HepG2 (cell line): ENCODE data around the gene BUD23. TPM values are rescaled to one million over a fixed set of nuclear protein-coding genes. Genes with fewer than 3 reads are reported as not detected.

Experiments used
- ATAC-seq: fragments of 200-7000 bp; cut with Tn5 transposase; 3 replicates; pipeline ENCODE4 v1.9.1; 2020; ENCODE audit warnings: mild to moderate bottlenecking, moderate library complexity
- BruUV-seq: library from RNA; stranded (reverse); fragments of 400-500 nt; replicated peaks from 2 replicates; lab custom pipeline; 2021; lab: Mats Ljungman, UMichigan
- CTCF ChIA-PET: fragments of 300-600 bp; formaldehyde crosslinking; extraction: SDS; loops from one replicate; lab custom pipeline; 2021; ENCODE audit warnings: low total read pairs, inconsistent platforms, low intra/inter-chr PET ratio; lab: Yijun Ruan, JAX
- POLR2A ChIA-PET: fragments of 350-600 bp; sonication (Branson Sonifier 250); formaldehyde crosslinking; loops from one replicate; lab custom pipeline; 2020; ENCODE audit warnings: antibody characterized with exemption, inconsistent platforms; lab: Yijun Ruan, JAX
- DNase-seq: peaks from one replicate; pipeline ENCODE4 v3.0.0-alpha.2; 2015; ENCODE audit warnings: low spot score
- FAIRE-seq: peaks from 3 replicates; lab custom pipeline; 2011; peaks lifted over from hg19 to GRCh38; lab: Jason Lieb, UNC
- H2AFZ ChIP-seq: one replicate; pipeline ENCODE4 v1.6.1; 2011; ENCODE audit warnings: low read length, inconsistent platforms
- H3K27ac ChIP-seq: fragments of 300-600 bp; 3 replicates; pipeline ENCODE4 v1.8.0; 2011; ENCODE audit warnings: mixed run types, mild to moderate bottlenecking, mixed read lengths, low read length, inconsistent platforms; ENCODE audit not compliant: insufficient read depth; ENCODE audit errors: extremely low read length
- H3K27me3 ChIP-seq, 2 experiments: fragments of 200-600 bp in 1 of 2; 2 replicates in 1 of 2; 3 replicates in 1 of 2; pipeline versions ENCODE4 v1.6.0 to v1.8.0; 2011; ENCODE audit warnings: low read length in 2 of 2, mild to moderate bottlenecking in 2 of 2, moderate library complexity in 2 of 2, inconsistent platforms in 1 of 2; ENCODE audit not compliant: insufficient read depth in 2 of 2, control insufficient read depth in 1 of 2
- H3K36me3 ChIP-seq, 2 experiments: fragments of 200-600 bp in 1 of 2; replicated peaks in 1 of 2; 2 replicates in 1 of 2; 3 replicates in 1 of 2; pipeline versions ENCODE4 v1.5.1 to v1.8.0; 2011; ENCODE audit warnings: low read length in 2 of 2, inconsistent platforms in 1 of 2; ENCODE audit not compliant: insufficient read depth in 2 of 2, control insufficient read depth in 1 of 2
- H3K4me1 ChIP-seq: 2 replicates; pipeline ENCODE4 v1.5.1; 2012; ENCODE audit warnings: low read length, inconsistent platforms; ENCODE audit not compliant: insufficient read depth
- H3K4me2 ChIP-seq: 2 replicates; pipeline ENCODE4 v1.6.0; 2011; ENCODE audit warnings: low read depth, low read length, inconsistent platforms
- H3K4me3 ChIP-seq, 3 experiments: fragments of 200-600 bp in 1 of 3; sonication (generic), shearing (Covaris generic) in 1 of 3; replicated peaks in 1 of 3; 2 replicates each; pipeline ENCODE4 v1.5.1; 2011 to 2016; ENCODE audit warnings: low read length in 3 of 3, inconsistent platforms in 2 of 3, low read depth in 2 of 3, mild to moderate bottlenecking in 2 of 3, control low read depth in 1 of 3, mixed read lengths in 1 of 3; ENCODE audit not compliant: insufficient read depth in 1 of 3
- H3K79me2 ChIP-seq: one replicate; pipeline ENCODE4 v1.6.1; 2011; ENCODE audit warnings: low read length, inconsistent platforms; ENCODE audit not compliant: insufficient read depth
- H3K9ac ChIP-seq: 2 replicates; pipeline ENCODE4 v1.6.0; 2011; ENCODE audit warnings: mild to moderate bottlenecking, low read depth, low read length, inconsistent platforms; ENCODE audit not compliant: insufficient read depth
- H3K9me3 ChIP-seq: 2 replicates; pipeline ENCODE4 v1.5.1; 2012; ENCODE audit warnings: mild to moderate bottlenecking, low read length
- H4K20me1 ChIP-seq: 2 replicates; pipeline ENCODE4 v1.6.0; 2011; ENCODE audit warnings: inconsistent platforms, mild to moderate bottlenecking, low read length, moderate library complexity; ENCODE audit not compliant: insufficient read depth
- ETV6 ChIP-seq: sonication (generic); formaldehyde crosslinking; conservative IDR thresholded peaks from 2 replicates; pipeline ENCODE4 v1.4.0; 2020; ENCODE audit warnings: missing genetic modification reagents
- HMG20B ChIP-seq: conservative IDR thresholded peaks from 2 replicates; pipeline ENCODE4 v1.6.1; 2016; ENCODE audit warnings: missing genetic modification reagents, missing compliant biosample characterization
- KDM2A ChIP-seq: sonication (generic); formaldehyde crosslinking; IDR thresholded peaks from 2 replicates; pipeline ENCODE4 v1.4.0; 2020; ENCODE audit warnings: low read depth, missing genetic modification reagents, borderline replicate concordance
- TBP ChIP-seq: sonication (generic); formaldehyde crosslinking; IDR thresholded peaks from 2 replicates; pipeline ENCODE4 v1.5.0; 2020; ENCODE audit warnings: missing genetic modification reagents
- ZNF282 ChIP-seq: fragments of 450-650 bp; IDR thresholded peaks from 2 replicates; pipeline ENCODE4 v1.6.1; 2018; ENCODE audit not compliant: partially characterized antibody
- ZNF337 ChIP-seq: sonication (generic); formaldehyde crosslinking; IDR thresholded peaks from 2 replicates; pipeline ENCODE4 v1.5.1; 2020; ENCODE audit warnings: missing genetic modification reagents, low read depth, mild to moderate bottlenecking, borderline replicate concordance
- WGBS: methylation state at CpG from one replicate; pipeline ENCODE4 v1.1.6; 2017; ENCODE audit warnings: low lambda C conversion rate; 5-methylcytosine and 5-hydroxymethylcytosine counted together
- in situ Hi-C: cut with HindIII; loops from 2 replicates; pipeline ENCODE4 v1.10.0; 2017; ENCODE audit warnings: low pct_unique_long_range_greater_than_20kb; ENCODE audit not compliant: extremely low pct_ligation_motif_present
- intact Hi-C: fragments of 100-400 bp; cut with micrococcal nuclease; formaldehyde crosslinking; loops from one replicate; pipeline ENCODE4 v1.10.0; 2022; ENCODE audit not compliant: unreplicated experiment
- polyA plus RNA-seq, 8 experiments: library from polyadenylated mRNA; depleted of rRNA in 3 of 8; stranded (reverse) in 7 of 8; unstranded in 1 of 8; fragments of >200 nt; fragmentation: Illumina TruSeq in 4 of 8; extraction: Trizol in 4 of 8; gene quantifications; 2 replicates each; pipeline versions ENCODE4 v1.2.1 to v1.2.3, GENCODE V29; 2011 to 2016; ENCODE audit warnings: low read depth in 4 of 8, missing spikeins in 1 of 8, mixed read lengths in 1 of 8; ENCODE audit not compliant: insufficient read depth in 1 of 8
- total RNA-seq, 5 experiments: library from RNA; depleted of rRNA; stranded (reverse); fragments of >200 nt; fragmentation: Illumina TruSeq; extraction: Trizol; gene quantifications; 2 replicates each; pipeline ENCODE4 v1.2.3, GENCODE V29; 2016; ENCODE audit warnings: low read depth in 1 of 5
- TF ChIP-seq, protein P1 (sequence below): sonication (generic); formaldehyde crosslinking; conservative IDR thresholded peaks from 2 replicates; pipeline ENCODE4 v1.4.0; 2020; ENCODE audit warnings: mild to moderate bottlenecking, missing genetic modification reagents, moderate library complexity
- TF ChIP-seq, protein P2 (sequence below): sonication (generic); formaldehyde crosslinking; IDR thresholded peaks from 2 replicates; pipeline ENCODE4 v1.4.0; 2020; ENCODE audit warnings: missing genetic modification reagents
- TF ChIP-seq, protein P3 (sequence below): sonication (generic); formaldehyde crosslinking; IDR thresholded peaks from 2 replicates; pipeline ENCODE4 v1.5.0; 2020; ENCODE audit warnings: missing genetic modification reagents

Gene BUD23
- total and polyA plus RNA-seq, 2 of the 13 experiments (the other 11 are each of a cell fraction or from before 2014, with no cell fraction given): 47.5 to 54.5 TPM

GRCh38 chr7:73681031-73681430, 2.4 kb upstream of the BUD23 start:
- CTCF ChIA-PET: no interaction called here

More at GRCh38 chr7:73681031-73681430, 2.4 kb upstream of the BUD23 start:
- Histone ChIP-seq H4K20me1 (no peaks in the 10 kb centered on the region), H3K79me2 (peaks cover 43% of the 10 kb centered on the region), H3K4me3 (peak overlapping the region in 1 of 3 experiments; percentile 91; a peak in 1 of 6 replicates), H3K9ac (peak overlapping the region; percentile 10; the same call in 1 of the 2 replicates), H3K27me3 (no peaks in the 10 kb centered on the region; a peak in 1 of 5 replicates), H3K4me1 (peaks cover 50% of the 10 kb centered on the region), H3K9me3 (no peaks in the 10 kb centered on the region), H3K27ac (no peak overlapping the region), H3K36me3 (0 out of 5 replicates have a peak, but pooled peaks cover 0 to 2% of the 10 kb centered on the region in 2 experiments), H3K4me2 (peak overlapping the region; percentile 76), H2AFZ (no peak overlapping the region)
- POLR2A ChIA-PET: no interaction called here
- no peak for DNase-seq
- FAIRE-seq: no peak
- in situ Hi-C loops: no loop called here
- intact Hi-C loops: loop anchor here (5.0 kb wide), 1 partner anchor 36 kb away; the partner anchor contains the start of gene STX1A
- TF ChIP-seq ETV6 (no peak), KDM2A (CRISPR knock-in tag) (no peak), ZNF282 (no peak), HMG20B (CRISPR knock-in tag) (no peak), TBP (CRISPR knock-in tag) (no peak), ZNF337 (no peak)
- TF ChIP-seq, protein P1, sequence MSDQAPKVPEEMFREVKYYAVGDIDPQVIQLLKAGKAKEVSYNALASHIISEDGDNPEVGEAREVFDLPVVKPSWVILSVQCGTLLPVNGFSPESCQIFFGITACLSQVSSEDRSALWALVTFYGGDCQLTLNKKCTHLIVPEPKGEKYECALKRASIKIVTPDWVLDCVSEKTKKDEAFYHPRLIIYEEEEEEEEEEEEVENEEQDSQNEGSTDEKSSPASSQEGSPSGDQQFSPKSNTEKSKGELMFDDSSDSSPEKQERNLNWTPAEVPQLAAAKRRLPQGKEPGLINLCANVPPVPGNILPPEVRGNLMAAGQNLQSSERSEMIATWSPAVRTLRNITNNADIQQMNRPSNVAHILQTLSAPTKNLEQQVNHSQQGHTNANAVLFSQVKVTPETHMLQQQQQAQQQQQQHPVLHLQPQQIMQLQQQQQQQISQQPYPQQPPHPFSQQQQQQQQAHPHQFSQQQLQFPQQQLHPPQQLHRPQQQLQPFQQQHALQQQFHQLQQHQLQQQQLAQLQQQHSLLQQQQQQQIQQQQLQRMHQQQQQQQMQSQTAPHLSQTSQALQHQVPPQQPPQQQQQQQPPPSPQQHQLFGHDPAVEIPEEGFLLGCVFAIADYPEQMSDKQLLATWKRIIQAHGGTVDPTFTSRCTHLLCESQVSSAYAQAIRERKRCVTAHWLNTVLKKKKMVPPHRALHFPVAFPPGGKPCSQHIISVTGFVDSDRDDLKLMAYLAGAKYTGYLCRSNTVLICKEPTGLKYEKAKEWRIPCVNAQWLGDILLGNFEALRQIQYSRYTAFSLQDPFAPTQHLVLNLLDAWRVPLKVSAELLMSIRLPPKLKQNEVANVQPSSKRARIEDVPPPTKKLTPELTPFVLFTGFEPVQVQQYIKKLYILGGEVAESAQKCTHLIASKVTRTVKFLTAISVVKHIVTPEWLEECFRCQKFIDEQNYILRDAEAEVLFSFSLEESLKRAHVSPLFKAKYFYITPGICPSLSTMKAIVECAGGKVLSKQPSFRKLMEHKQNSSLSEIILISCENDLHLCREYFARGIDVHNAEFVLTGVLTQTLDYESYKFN (CRISPR knock-in tag): no peak
- TF ChIP-seq, protein P2, sequence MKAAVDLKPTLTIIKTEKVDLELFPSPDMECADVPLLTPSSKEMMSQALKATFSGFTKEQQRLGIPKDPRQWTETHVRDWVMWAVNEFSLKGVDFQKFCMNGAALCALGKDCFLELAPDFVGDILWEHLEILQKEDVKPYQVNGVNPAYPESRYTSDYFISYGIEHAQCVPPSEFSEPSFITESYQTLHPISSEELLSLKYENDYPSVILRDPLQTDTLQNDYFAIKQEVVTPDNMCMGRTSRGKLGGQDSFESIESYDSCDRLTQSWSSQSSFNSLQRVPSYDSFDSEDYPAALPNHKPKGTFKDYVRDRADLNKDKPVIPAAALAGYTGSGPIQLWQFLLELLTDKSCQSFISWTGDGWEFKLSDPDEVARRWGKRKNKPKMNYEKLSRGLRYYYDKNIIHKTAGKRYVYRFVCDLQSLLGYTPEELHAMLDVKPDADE (CRISPR knock-in tag): no peak
- TF ChIP-seq, protein P3, sequence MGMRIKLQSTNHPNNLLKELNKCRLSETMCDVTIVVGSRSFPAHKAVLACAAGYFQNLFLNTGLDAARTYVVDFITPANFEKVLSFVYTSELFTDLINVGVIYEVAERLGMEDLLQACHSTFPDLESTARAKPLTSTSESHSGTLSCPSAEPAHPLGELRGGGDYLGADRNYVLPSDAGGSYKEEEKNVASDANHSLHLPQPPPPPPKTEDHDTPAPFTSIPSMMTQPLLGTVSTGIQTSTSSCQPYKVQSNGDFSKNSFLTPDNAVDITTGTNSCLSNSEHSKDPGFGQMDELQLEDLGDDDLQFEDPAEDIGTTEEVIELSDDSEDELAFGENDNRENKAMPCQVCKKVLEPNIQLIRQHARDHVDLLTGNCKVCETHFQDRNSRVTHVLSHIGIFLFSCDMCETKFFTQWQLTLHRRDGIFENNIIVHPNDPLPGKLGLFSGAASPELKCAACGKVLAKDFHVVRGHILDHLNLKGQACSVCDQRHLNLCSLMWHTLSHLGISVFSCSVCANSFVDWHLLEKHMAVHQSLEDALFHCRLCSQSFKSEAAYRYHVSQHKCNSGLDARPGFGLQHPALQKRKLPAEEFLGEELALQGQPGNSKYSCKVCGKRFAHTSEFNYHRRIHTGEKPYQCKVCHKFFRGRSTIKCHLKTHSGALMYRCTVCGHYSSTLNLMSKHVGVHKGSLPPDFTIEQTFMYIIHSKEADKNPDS (CRISPR knock-in tag): no peak
- WGBS: 79% methylated on average over 8 of the region's 8 CpGs
- ATAC-seq: no peak
- no TSS peak for BruUV-seq
